SK-N-SH treated with all-trans-retinoic acid at 6 μM for 48 hours (cell line): ENCODE measurements around the gene ZFX.

Source experiments
- ATAC-seq: fragments of 200-7000 bp; cut with Tn5 transposase; 3 replicates; pipeline ENCODE4 v1.9.1; 2020; ENCODE audit warnings: mild to moderate bottlenecking, moderate library complexity
- ARNTL ChIP-seq: fragments of 450-650 bp; formaldehyde crosslinking; IDR thresholded peaks from 2 replicates; pipeline ENCODE4 v1.5.0; 2020; ENCODE audit warnings: low read depth, mild to moderate bottlenecking, moderate library complexity, borderline replicate concordance
- BACH2 ChIP-seq: fragments of 250-450 bp; sonication (Bioruptor Pico); IDR thresholded peaks from 2 replicates; pipeline ENCODE4 v1.9.0; 2021; ENCODE audit warnings: mild to moderate bottlenecking, borderline replicate concordance
- CSDC2 ChIP-seq: fragments of 250-450 bp; sonication (Bioruptor Pico); IDR thresholded peaks from 2 replicates; pipeline ENCODE4 v1.5.0; 2020; ENCODE audit warnings: mild to moderate bottlenecking, moderate library complexity
- ESRRG ChIP-seq: fragments of 250-450 bp; sonication (Bioruptor Pico); IDR thresholded peaks from 2 replicates; pipeline ENCODE4 v1.6.1; 2021; ENCODE audit warnings: mild to moderate bottlenecking
- GLIS3 ChIP-seq: fragments of 250-450 bp; sonication (Bioruptor Pico); IDR thresholded peaks from 2 replicates; pipeline ENCODE4 v1.5.0; 2020; ENCODE audit warnings: mild to moderate bottlenecking, moderate library complexity
- ISL1 ChIP-seq: fragments of 250-450 bp; sonication (Bioruptor Pico); IDR thresholded peaks from 2 replicates; pipeline ENCODE4 v2.1.2; 2022; ENCODE audit warnings: mild to moderate bottlenecking, moderate library complexity
- OSR1 ChIP-seq: fragments of 250-450 bp; sonication (Bioruptor Pico); IDR thresholded peaks from 2 replicates; pipeline ENCODE4 v1.8.0; 2022; ENCODE audit warnings: moderate library complexity, mild to moderate bottlenecking, inconsistent platforms
- PPARA ChIP-seq: fragments of 250-450 bp; sonication (Bioruptor Pico); IDR thresholded peaks from 2 replicates; pipeline ENCODE4 v1.5.0; 2020; ENCODE audit warnings: mild to moderate bottlenecking, borderline replicate concordance
- RARB ChIP-seq: fragments of 250-450 bp; sonication (Bioruptor Pico); IDR thresholded peaks from 2 replicates; pipeline ENCODE4 v1.8.0; 2021; ENCODE audit warnings: mild to moderate bottlenecking, moderate library complexity
- SNAI2 ChIP-seq: fragments of 250-450 bp; sonication (Bioruptor Pico); IDR thresholded peaks from 2 replicates; pipeline ENCODE4 v1.5.0; 2020; ENCODE audit warnings: mild to moderate bottlenecking, moderate library complexity
- TCF4 ChIP-seq: fragments of 250-450 bp; sonication (Bioruptor Pico); IDR thresholded peaks from 2 replicates; pipeline ENCODE4 v1.8.0; 2021; ENCODE audit warnings: mild to moderate bottlenecking, moderate library complexity, borderline replicate concordance
- TOX ChIP-seq: fragments of 250-450 bp; sonication (Bioruptor Pico); IDR thresholded peaks from 2 replicates; pipeline ENCODE4 v1.8.0; 2021; ENCODE audit warnings: mild to moderate bottlenecking, moderate library complexity, borderline replicate concordance
- ZC3H10 ChIP-seq: fragments of 250-450 bp; sonication (Bioruptor Pico); IDR thresholded peaks from 2 replicates; pipeline ENCODE4 v1.5.1; 2021; ENCODE audit warnings: mild to moderate bottlenecking, moderate library complexity
- ZFP3 ChIP-seq: fragments of 250-450 bp; sonication (Bioruptor Pico); IDR thresholded peaks from 2 replicates; pipeline ENCODE4 v1.5.0; 2020; ENCODE audit warnings: mild to moderate bottlenecking, moderate library complexity
- ZFP30 ChIP-seq: fragments of 450-650 bp; formaldehyde crosslinking; IDR thresholded peaks from 2 replicates; pipeline ENCODE4 v1.5.0; 2022; ENCODE audit warnings: mild to moderate bottlenecking, moderate library complexity
- ZNF565 ChIP-seq: fragments of 450-650 bp; formaldehyde crosslinking; conservative IDR thresholded peaks from 2 replicates; pipeline ENCODE4 v1.5.0; 2020; ENCODE audit warnings: low read depth, mild to moderate bottlenecking, moderate library complexity
- ZNF70 ChIP-seq: fragments of 450-650 bp; formaldehyde crosslinking; IDR thresholded peaks from 2 replicates; pipeline ENCODE4 v1.5.0; 2020; ENCODE audit warnings: mild to moderate bottlenecking, moderate library complexity
- ZNF8 ChIP-seq: fragments of 450-650 bp; formaldehyde crosslinking; IDR thresholded peaks from 2 replicates; pipeline ENCODE4 v1.5.0; 2020; ENCODE audit warnings: mild to moderate bottlenecking, moderate library complexity
- TF ChIP-seq, protein P1 (sequence below): fragments of 250-450 bp; sonication (Bioruptor Pico); IDR thresholded peaks from 2 replicates; pipeline ENCODE4 v1.8.0; 2021; ENCODE audit warnings: low read depth, mild to moderate bottlenecking, moderate library complexity, borderline replicate concordance
- TF ChIP-seq, protein P2 (sequence below): fragments of 250-450 bp; sonication (Bioruptor Pico); IDR thresholded peaks from 2 replicates; pipeline ENCODE4 v1.5.1; 2021; ENCODE audit warnings: mild to moderate bottlenecking, moderate library complexity
- TF ChIP-seq, protein P3 (sequence below): fragments of 250-450 bp; sonication (Bioruptor Pico); IDR thresholded peaks from 2 replicates; pipeline ENCODE4 v1.5.1; 2020; ENCODE audit warnings: low read depth, mild to moderate bottlenecking, moderate library complexity
- TF ChIP-seq, protein P4 (sequence below): fragments of 250-450 bp; sonication (Bioruptor Pico); IDR thresholded peaks from 2 replicates; pipeline ENCODE4 v1.5.0; 2020; ENCODE audit warnings: mild to moderate bottlenecking, moderate library complexity

The ZFX gene

DNA sequence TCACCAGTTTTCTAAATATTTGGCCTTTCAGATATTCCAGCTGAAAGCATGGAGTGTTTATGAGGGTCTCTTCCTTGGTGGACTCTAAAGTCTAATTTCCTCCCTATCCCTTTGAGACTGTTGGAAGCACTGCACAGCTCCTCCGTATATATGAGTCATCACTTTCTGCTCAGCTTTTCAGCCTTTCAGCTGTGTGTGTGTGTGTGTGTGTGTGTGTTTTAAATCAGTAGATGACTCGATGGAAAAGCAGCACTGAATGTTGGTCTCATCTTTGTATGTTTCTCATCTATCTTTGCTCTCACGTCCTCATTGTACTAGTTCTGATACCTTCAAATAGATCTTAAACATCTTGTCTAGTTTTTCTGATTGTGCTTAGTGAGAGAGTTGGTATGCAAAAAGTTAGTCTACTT lies 81.6 kb downstream of the ZFX start (continued):
- TF ChIP-seq TCF4: no peak
- TF ChIP-seq ZNF565 (CRISPR knock-in tag): no peak
- no peak for TF ChIP-seq ZNF8 (CRISPR knock-in tag)
- no peak for TF ChIP-seq ESRRG (CRISPR knock-in tag)
- TF ChIP-seq ARNTL (CRISPR knock-in tag): no peak

DNA sequence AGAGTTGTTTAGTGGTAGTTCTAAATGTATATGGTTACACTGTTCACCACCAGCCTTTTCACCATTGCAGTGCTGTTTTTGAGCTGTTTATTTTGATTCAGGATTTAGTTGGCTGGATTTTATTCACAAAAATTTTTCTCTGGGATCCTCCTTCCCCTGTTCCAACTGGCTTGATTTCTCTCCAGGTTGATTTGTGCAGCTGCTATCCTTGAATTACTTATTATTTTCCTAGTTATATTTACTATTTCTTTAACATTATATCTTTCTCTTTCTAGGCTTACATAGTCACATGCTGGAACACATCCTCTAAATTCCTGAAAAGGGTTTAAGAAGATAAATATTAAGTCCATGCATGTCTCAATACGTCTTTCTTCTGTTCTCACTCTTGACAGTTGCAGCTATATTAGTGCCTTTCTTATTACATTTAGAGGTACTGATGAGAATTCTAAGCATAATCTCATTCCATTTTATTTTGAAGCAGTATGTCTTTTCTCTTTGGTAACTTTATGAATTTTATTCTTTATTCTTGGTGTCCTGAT lies 82.2 kb downstream of the ZFX start:
- peak; percentile 15; the same call in 2 of the 3 replicates for ATAC-seq
- TF ChIP-seq ZFP30 (no peak), TCF4 (no peak), OSR1 (CRISPR knock-in tag) (no peak), TOX (no peak), ISL1 (CRISPR knock-in tag) (no peak), ZNF70 (CRISPR knock-in tag) (no peak), ZC3H10 (CRISPR knock-in tag) (no peak), BACH2 (CRISPR knock-in tag) (no peak), ESRRG (CRISPR knock-in tag) (no peak), GLIS3 (CRISPR knock-in tag) (no peak)

DNA sequence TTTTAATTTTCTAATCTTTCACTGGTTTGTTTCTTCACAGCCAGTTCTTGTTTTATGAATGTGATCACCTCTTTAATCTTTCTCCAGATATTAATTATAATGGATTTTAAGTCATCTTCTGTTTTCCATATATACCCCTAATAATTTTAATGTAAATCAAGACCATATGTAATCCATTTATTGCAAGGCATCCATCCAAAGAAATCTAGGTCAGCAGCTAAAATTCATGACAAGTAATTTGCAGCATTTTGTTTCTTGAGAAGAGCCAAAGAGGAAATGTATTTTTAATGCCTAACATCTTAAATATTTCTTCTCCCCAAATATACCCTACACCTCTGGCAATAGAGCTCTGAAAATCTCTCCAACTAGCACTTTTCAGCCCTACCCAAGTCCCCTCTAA lies 83.3 kb downstream of the ZFX start:
- TF ChIP-seq, protein P1, sequence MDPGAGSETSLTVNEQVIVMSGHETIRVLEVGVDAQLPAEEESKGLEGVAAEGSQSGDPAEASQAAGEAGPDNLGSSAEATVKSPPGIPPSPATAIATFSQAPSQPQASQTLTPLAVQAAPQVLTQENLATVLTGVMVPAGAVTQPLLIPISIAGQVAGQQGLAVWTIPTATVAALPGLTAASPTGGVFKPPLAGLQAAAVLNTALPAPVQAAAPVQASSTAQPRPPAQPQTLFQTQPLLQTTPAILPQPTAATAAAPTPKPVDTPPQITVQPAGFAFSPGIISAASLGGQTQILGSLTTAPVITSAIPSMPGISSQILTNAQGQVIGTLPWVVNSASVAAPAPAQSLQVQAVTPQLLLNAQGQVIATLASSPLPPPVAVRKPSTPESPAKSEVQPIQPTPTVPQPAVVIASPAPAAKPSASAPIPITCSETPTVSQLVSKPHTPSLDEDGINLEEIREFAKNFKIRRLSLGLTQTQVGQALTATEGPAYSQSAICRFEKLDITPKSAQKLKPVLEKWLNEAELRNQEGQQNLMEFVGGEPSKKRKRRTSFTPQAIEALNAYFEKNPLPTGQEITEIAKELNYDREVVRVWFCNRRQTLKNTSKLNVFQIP: no peak
- no peak for TF ChIP-seq OSR1 (CRISPR knock-in tag)
- no peak for TF ChIP-seq TOX
- no peak for TF ChIP-seq ZNF8 (CRISPR knock-in tag)
- no peak for TF ChIP-seq SNAI2 (CRISPR knock-in tag)
- no peak for TF ChIP-seq ZC3H10 (CRISPR knock-in tag)
- no peak for TF ChIP-seq ZFP30
- TF ChIP-seq ZNF565 (CRISPR knock-in tag): no peak
- TF ChIP-seq, protein P2, sequence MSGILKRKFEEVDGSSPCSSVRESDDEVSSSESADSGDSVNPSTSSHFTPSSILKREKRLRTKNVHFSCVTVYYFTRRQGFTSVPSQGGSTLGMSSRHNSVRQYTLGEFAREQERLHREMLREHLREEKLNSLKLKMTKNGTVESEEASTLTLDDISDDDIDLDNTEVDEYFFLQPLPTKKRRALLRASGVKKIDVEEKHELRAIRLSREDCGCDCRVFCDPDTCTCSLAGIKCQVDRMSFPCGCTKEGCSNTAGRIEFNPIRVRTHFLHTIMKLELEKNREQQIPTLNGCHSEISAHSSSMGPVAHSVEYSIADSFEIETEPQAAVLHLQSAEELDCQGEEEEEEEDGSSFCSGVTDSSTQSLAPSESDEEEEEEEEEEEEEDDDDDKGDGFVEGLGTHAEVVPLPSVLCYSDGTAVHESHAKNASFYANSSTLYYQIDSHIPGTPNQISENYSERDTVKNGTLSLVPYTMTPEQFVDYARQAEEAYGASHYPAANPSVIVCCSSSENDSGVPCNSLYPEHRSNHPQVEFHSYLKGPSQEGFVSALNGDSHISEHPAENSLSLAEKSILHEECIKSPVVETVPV (CRISPR knock-in tag): no peak
- no peak for TF ChIP-seq ISL1 (CRISPR knock-in tag)
- TF ChIP-seq RARB (CRISPR knock-in tag): no peak
- TF ChIP-seq ESRRG (CRISPR knock-in tag): no peak
- TF ChIP-seq CSDC2 (CRISPR knock-in tag): no peak
- TF ChIP-seq PPARA (CRISPR knock-in tag): no peak
- no peak for TF ChIP-seq ARNTL (CRISPR knock-in tag)
- no peak for TF ChIP-seq ZNF70 (CRISPR knock-in tag)
- TF ChIP-seq, protein P3, sequence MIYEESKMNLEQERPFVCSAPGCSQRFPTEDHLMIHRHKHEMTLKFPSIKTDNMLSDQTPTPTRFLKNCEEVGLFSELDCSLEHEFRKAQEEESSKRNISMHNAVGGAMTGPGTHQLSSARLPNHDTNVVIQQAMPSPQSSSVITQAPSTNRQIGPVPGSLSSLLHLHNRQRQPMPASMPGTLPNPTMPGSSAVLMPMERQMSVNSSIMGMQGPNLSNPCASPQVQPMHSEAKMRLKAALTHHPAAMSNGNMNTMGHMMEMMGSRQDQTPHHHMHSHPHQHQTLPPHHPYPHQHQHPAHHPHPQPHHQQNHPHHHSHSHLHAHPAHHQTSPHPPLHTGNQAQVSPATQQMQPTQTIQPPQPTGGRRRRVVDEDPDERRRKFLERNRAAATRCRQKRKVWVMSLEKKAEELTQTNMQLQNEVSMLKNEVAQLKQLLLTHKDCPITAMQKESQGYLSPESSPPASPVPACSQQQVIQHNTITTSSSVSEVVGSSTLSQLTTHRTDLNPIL (CRISPR knock-in tag): no peak
- TF ChIP-seq, protein P4, sequence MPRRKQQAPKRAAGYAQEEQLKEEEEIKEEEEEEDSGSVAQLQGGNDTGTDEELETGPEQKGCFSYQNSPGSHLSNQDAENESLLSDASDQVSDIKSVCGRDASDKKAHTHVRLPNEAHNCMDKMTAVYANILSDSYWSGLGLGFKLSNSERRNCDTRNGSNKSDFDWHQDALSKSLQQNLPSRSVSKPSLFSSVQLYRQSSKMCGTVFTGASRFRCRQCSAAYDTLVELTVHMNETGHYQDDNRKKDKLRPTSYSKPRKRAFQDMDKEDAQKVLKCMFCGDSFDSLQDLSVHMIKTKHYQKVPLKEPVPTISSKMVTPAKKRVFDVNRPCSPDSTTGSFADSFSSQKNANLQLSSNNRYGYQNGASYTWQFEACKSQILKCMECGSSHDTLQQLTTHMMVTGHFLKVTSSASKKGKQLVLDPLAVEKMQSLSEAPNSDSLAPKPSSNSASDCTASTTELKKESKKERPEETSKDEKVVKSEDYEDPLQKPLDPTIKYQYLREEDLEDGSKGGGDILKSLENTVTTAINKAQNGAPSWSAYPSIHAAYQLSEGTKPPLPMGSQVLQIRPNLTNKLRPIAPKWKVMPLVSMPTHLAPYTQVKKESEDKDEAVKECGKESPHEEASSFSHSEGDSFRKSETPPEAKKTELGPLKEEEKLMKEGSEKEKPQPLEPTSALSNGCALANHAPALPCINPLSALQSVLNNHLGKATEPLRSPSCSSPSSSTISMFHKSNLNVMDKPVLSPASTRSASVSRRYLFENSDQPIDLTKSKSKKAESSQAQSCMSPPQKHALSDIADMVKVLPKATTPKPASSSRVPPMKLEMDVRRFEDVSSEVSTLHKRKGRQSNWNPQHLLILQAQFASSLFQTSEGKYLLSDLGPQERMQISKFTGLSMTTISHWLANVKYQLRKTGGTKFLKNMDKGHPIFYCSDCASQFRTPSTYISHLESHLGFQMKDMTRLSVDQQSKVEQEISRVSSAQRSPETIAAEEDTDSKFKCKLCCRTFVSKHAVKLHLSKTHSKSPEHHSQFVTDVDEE (CRISPR knock-in tag): no peak
- TF ChIP-seq ZFP3 (CRISPR knock-in tag): no peak
- ATAC-seq: no peak

DNA sequence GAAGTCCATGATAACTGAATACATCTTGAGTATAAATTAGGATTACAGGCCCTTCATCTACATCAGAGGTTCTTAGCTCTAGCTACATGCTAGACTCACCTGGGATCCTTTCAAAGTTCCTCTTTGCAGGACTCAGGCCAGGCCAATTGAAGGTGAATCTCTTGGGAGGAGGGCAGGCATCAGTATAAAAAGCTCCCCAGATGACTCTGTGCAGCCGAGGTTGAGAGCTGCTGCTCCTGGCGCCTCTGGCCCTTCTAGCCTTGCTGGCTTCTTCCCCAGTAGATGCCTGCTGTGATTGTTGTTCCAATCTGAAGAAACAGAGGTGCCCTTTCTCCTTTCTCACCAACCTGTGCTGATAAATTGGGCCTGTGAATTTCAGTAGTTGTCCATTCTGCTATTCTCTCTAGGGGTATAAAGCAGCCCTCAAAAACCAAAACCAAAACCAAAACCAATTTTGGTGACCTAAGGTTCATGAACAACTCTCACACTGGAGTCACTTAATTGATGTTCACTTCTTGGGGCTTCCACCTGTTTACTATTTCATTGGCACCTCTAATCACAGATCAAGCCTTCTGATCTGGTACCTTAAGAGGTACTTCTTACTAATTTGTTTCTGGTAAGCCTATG lies 85.7 kb downstream of the ZFX start:
- TF ChIP-seq ZNF8 (CRISPR knock-in tag) (no peak), ESRRG (CRISPR knock-in tag) (no peak)
- TF ChIP-seq, protein P3 (CRISPR knock-in tag): no peak
- TF ChIP-seq, protein P2 (CRISPR knock-in tag): no peak
- ATAC-seq: no peak
